GM18520 (cell line): ENCODE data around the gene CCDC141.

Experiments used
- ATAC-seq: cut with Tn5 transposase; IDR thresholded peaks from one replicate; pipeline ENCODE4 v1.9.1; 2021; ENCODE audit not compliant: unreplicated experiment

Gene CCDC141

GRCh38 chr2:178834086-178834485 is 215.9 kb downstream of the CCDC141 start:
- ATAC-seq, result no peak

GRCh38 chr2:178833382-178833781 is 216.6 kb downstream of the CCDC141 start:
- ATAC-seq, result no peak

GRCh38 chr2:178830451-178830850 is 219.5 kb downstream of the CCDC141 start:
- ATAC-seq, result no peak

- ATAC-seq, result no peak
Measured at GRCh38 chr2:178829981-178830380, 220.0 kb downstream of the CCDC141 start.

- no peak for ATAC-seq
Measured at GRCh38 chr2:178829299-178829960, 220.5 kb downstream of the CCDC141 start.

GRCh38 chr2:178828486-178828881 is 221.5 kb downstream of the CCDC141 start:
- no peak for ATAC-seq

GRCh38 chr2:178827739-178828485 is 222.0 kb downstream of the CCDC141 start:
- ATAC-seq, result no peak

GRCh38 chr2:178827111-178827510 is 222.8 kb downstream of the CCDC141 start:
- no peak for ATAC-seq

GRCh38 chr2:178825183-178825582 is 224.8 kb downstream of the CCDC141 start:
- ATAC-seq, result no peak

- ATAC-seq, result no peak
Measured at GRCh38 chr2:178824181-178824580, 225.8 kb downstream of the CCDC141 start.

GRCh38 chr2:178819992-178820391 is 229.9 kb downstream of the CCDC141 start:
- no peak for ATAC-seq

- ATAC-seq, result no peak
Measured at GRCh38 chr2:178819147-178819875, 230.6 kb downstream of the CCDC141 start.

- ATAC-seq, result no peak
Measured at GRCh38 chr2:178811901-178812300, 238.0 kb downstream of the CCDC141 start.

GRCh38 chr2:178811045-178811444 is 238.9 kb downstream of the CCDC141 start:
- ATAC-seq, result no peak

GRCh38 chr2:178810422-178810821 is 239.5 kb downstream of the CCDC141 start:
- ATAC-seq, result no peak

- no peak for ATAC-seq
Measured at GRCh38 chr2:178807227-178808008, 242.5 kb downstream of the CCDC141 start, which contains the start of gene TTN. TTN (minus strand) TSS chr2:178807423; CDS start chr2:178804642, 2,781 bp downstream.

GRCh38 chr2:178806543-178806942 is 243.4 kb downstream of the CCDC141 start:
- no peak for ATAC-seq

GRCh38 chr2:178805457-178805856 is 244.5 kb downstream of the CCDC141 start:
- ATAC-seq, result no peak

- no peak for ATAC-seq
Measured at GRCh38 chr2:178804791-178805190, 245.1 kb downstream of the CCDC141 start.

- ATAC-seq, result no peak
Measured at GRCh38 chr2:178800510-178800909, 249.4 kb downstream of the CCDC141 start.

GRCh38 chr2:178799305-178799704 is 250.6 kb downstream of the CCDC141 start:
- ATAC-seq, result no peak
